GM12873 (cell line): ENCODE data around the gene BMPER.

Source experiments
- TF ChIP-seq, protein P1 (sequence below): IDR thresholded peaks from 2 replicates; pipeline ENCODE4 v1.5.1; 2012; ENCODE audit warnings: low read depth, mild to moderate bottlenecking, moderate library complexity, low read length, control low read depth; ENCODE audit not compliant: insufficient read depth; ENCODE audit errors: missing control alignments

The BMPER gene

DNA sequence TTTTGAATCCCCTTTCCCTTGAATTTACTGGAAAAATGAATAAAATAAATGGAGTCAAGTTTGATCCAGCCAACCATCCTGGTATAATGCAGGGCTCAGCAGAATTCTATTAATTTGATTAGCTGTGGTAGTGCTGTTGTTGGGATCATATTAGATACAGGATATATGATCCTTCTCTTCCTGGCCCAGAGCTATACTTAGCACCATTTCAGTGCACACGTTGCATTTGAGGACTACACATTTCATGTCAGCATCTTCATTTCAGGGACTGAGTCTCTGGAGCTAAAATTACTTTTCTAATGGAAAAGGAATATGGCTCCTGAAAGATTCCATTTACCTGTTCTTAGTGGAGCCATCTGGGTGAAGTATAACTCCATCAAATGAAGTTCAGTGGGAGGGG is 240.3 kb downstream of the BMPER start:
- TF ChIP-seq, protein P1, sequence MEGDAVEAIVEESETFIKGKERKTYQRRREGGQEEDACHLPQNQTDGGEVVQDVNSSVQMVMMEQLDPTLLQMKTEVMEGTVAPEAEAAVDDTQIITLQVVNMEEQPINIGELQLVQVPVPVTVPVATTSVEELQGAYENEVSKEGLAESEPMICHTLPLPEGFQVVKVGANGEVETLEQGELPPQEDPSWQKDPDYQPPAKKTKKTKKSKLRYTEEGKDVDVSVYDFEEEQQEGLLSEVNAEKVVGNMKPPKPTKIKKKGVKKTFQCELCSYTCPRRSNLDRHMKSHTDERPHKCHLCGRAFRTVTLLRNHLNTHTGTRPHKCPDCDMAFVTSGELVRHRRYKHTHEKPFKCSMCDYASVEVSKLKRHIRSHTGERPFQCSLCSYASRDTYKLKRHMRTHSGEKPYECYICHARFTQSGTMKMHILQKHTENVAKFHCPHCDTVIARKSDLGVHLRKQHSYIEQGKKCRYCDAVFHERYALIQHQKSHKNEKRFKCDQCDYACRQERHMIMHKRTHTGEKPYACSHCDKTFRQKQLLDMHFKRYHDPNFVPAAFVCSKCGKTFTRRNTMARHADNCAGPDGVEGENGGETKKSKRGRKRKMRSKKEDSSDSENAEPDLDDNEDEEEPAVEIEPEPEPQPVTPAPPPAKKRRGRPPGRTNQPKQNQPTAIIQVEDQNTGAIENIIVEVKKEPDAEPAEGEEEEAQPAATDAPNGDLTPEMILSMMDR, result no peak

GRCh38 chr7:34153656-34154270 is 248.4 kb downstream of the BMPER start:
- TF ChIP-seq, protein P1, result no peak

DNA sequence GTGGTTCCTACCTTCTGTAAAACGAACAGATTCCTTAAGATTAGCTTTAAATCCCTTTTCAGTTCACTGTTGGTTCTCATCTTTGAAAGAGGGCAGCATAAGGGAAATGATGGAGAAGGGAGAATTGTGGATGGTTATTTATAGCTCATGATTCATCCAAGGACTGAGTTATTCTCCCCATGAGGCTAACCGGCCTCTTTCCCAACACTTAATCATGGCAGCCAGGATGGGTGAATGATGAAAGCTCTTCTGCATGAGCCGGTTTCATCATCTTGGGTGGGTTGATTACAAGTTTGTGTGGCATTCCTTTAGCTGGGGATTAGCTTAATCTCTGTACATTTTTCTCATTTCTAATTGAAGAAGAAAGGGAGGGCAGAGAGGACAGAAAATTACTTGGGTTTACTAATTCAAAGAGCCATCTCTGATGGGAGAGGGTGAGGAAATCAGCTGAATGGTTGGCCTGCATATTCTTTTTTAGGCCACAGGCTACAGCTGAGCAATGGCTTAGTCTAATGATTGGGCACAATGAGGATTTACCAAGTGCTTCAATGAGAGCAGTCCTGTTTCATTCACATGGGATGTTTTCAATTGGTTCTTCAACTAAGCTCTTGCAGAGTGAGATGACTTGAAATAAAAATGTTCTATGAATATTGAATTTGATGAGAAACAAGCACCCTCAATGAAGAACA is 250.0 kb downstream of the BMPER start:
- TF ChIP-seq, protein P1, result no peak

GRCh38 chr7:34156336-34156735 is 251.0 kb downstream of the BMPER start:
- TF ChIP-seq, protein P1, result no peak

DNA sequence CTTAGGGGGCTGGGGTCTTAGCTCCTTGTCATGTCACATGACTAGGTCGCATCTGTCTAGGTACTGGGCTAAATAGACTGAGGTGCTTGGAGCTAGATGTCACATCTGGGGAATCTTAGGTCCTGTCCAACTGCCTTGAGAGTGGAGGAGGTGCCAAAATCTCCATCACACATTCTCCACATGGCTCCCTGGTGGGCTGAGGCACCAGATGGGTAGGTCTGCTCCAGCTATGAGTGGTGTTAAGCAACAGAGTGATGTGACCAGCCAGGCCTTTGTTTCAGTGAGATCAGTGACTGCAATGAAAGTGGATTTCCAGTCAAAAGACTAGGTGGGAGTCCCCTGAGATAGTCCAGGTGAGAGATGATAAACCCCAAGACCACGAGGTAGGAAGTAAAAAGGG is 251.8 kb downstream of the BMPER start:
- TF ChIP-seq, protein P1, result no peak

DNA sequence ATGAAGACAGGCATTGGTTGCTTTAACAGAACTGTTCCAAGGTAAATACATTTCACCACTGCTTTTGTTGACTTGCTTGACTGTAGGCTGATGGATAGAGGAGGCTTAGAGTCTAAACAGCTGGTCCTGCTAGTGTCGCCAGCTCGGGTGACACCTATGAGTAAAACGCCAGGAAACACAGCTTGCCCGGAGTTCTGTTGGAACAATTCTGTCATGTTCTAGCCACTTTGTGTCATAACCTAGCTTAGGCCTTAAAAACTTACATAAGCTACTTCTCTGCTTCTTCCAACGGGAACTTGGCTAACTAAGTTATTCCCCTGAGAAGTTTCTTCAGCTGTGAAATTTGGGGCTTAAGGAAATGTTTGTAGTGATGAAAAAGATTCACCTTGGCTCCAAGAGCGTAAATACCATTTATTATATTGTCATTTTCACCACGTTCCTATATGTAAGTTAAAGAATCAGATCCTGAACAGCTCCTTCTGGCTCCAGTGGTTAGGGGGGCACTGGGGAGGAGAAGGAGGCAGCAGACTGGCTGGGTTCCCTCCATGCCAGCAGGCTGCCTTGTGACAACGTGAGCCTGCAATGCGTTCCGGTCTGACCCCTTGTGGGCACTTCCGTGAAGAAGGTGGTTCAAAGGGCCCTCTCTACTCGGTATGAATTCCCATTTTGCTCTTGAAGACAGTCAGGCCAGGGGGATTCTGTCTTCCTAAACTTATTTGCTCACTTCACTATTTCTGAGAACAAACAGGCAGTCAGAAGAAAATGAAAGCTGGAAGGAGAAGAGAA is 253.2 kb downstream of the BMPER start:
- TF ChIP-seq, protein P1, result no peak

DNA sequence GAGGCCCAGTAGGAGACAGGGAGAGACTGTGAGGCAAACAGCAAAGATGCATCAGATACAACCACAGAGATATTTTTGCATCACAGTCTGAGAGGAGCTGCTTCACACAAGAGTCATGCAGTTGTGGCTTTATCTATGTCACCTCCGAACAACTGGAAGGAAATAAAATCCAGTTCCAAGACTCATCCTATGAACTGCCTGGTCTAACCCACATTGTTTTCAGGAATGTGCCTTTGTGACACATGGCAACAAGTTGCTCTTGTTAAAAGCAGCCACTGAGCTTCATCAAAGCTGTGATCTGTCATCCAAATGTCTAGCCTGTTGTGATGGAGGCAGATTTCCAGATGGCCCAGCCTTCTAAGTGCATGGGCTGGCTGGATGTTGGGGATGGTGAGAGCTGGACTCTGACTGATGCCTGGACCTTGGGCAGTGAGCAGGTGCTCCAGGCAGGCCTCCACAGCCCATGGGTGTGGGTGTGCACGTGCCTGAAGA is 255.0 kb downstream of the BMPER start:
- TF ChIP-seq, protein P1, result no peak
